Medulla oblongata (tissue), 1 donor: ENCODE results near the gene AP2M1.

Source experiments
- DNase-seq: peaks from one replicate; pipeline ENCODE4 v3.0.0-alpha.2; 2015; ENCODE audit errors: extremely low spot score

Gene AP2M1

DNA sequence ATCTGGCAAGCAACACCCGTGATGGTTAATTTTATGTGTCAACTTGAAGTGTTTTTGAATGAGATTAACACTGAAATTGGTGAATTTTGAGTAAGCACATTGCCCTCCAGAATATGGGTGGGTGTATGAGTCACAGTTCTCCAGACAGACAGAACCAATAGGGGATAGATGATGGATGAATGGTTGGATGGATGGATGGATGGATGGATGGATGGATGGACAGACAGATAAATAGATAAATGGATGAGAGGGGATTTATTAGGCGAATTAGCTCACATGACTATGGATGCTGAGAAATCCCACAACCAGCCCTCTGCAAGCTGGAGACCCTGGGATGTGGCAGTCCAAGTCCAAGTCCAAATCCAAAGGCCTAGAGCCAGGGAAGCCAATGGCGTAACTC lies 49.3 kb downstream of the AP2M1 start:
- no peak for DNase-seq

DNA sequence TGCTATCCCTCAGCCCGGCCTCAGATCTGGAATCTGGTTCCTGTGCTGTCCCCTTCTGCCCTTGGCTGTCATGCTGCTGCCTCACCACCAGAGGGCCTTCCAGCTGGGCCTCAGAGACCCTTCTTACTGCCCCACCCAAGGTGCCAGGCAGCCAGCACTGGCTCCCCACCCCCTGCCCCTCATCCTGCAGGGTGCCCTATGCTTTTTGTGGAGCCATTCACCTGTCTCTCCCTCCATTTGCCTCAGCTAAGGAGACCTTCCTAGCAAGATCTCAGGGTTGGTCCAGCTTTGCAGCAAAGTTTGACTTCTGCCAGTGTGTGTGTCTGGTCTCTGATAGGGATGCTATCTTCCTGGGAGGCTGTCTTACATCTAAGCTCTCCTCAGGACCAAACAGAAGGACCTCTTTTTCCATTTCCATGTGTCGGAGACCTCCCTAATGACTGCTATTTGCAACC lies 52.9 kb downstream of the AP2M1 start:
- DNase-seq, result peak; percentile 13

DNA sequence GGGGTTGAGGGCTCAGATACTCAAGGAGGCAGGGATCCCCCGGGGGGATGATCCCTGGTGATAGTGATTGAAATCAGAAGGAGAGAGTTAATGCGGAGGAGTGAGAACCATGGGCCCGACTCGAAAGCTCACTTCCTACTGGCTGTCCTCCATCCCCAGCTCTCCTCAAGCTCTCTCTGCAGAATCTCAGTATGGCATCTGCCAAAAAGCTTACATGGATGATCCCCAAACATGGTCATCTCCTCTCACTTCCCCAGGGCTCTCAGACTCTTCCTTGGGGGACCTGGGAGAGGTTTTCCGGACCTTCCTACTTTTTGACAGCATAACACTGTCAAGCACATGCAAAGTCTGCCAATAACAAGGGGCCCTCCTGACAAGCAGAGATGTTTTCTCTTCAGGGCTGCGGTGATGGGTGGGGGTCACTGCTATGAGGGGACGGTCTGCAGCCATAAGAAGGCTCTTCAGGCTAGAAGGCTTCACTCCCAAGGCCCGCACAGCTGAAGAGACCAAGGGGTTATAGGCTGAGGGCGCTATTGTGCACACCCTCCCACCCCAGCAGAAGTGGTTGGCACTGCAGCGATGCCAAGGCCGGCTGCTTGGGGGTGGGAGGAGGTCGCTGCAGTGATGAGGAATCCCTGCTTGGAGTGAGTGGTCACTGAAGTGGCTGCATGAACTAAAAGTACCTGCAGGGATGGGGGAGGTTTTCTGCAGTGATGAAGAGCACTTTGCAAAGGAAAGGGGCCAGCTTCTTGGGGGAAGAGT lies 53.9 kb downstream of the AP2M1 start:
- no peak for DNase-seq

DNA sequence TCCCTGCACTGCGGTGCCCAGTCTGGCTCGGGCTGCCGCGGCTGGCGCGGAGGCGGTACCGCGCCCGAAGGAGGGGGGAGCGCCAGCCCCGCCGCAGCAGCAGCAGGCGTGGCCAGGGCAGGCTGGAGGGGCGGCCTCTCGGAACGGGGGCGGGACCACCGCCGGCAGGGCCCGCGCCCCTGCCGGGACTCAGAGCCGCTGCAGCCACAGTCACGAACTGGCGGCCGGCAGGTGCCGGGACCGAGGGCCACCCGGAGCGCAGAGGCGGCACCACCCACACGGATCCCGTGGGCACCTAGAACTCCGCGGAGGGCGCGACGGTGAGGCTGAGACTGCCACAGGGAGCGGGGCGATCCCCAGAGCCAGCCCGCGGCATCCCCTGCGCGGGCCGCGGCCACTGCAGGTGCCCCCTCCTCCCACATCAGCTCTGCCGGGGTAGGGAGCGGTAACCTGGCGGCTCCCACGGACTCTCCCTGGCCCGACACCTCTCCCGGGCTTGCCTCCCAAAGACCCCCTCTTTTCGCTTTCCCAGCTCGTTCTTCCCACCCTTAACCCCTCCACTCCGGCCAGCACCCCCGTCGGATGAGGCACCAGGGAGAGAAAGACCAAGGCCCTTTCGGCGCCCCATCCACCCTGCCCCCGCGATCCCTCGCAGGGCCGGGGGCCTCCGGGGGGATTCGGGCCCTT lies 54.9 kb downstream of the AP2M1 start, which contains the start of gene VWA5B2:
Gene VWA5B2, plus strand, starts transcription at position 192 of the 687 bp plus-strand sequence. CDS start 944 bp downstream, outside the sequence.
- DNase-seq, result peak; percentile 7

DNA sequence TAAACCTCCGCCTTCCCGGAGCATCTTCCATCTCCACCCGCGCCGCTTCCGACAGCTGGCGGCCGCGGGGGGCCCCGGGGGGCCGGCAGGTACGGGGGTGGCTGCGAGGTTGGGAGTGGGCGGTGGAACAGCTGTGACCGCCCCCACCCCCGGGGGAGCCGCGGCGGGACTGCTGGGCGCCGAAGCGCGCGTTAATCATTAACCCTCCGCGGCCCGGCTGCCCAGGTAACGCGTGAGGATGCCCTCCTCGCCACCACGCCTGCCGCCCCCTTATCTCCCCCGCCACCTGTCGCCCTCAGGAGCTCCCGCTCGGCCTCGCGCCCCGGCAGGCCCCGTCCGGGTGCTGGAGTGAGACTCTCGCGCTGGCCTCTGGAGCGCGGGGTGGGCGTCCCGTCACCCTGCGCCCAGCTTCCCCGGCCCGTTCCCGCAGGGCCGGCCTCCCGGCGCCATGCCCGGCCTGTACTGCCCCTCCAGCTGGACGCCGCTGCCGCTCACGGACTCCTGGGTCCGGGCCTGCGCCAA lies 55.5 kb downstream of the AP2M1 start:
- DNase-seq, result no peak

DNA sequence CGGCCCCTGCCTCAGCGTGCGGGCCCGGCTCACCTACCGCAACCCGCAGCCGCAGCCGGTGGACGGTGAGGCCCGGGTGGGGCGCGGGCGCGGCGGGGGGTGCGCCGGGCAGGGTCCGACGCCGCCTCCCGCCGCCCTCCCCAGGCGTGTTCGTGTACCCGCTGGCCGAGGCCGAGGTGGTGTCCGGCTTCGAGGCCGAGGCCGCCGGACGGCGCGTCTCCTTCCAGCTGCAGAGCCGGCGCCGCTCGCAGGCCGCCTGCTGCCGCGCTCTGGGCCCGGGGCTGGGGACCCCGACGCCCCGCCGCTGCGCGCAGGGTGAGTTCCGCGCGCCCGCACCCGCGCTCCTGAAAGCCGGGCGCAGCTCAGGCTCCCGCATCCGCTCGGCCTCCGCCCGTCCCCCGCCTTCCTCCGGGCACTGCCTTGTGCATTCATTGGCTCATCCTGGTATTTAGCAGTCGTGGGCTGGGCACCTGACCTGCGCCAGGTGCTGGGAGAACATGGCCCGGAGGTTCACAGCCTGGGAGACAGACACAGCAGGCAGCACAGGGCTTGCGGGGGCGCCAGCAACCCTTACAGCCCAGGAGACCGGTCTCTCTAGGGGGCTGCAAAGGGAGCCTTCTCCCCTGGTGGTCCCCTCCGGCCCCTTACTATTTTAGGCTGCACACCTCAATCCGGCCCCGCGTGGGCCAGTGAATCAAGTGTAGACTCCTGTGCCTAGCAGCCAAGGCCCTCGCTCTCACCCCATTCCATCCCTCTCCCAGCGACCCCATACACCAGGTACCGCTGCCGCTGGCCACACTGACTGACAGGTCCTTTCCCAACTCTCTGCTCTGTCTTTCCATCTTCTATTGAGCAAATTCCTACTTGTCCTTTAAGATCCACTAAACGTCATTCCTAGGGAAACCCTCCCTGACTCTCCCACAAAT lies 56.2 kb downstream of the AP2M1 start:
- DNase-seq, result no peak

DNA sequence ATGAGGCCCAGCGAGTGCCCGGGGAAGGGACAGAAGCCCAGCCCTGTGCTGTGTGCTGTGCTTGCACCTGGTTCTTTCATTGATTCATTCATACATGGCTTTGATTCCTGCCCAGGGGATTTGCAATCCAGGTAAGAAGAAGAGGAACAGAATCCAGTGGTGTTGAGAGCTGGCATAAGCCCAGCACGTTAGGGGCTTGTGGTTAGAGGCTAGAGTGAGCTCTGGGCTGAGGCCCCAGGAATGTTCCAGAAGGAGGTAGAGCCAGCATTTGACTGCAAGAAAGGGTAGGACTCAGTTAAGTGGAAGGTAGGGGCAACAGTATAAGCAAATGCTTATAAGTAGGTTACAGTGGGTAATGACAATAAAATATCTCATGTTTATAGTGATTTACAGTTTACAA lies 57.0 kb downstream of the AP2M1 start:
- DNase-seq, result no peak

DNA sequence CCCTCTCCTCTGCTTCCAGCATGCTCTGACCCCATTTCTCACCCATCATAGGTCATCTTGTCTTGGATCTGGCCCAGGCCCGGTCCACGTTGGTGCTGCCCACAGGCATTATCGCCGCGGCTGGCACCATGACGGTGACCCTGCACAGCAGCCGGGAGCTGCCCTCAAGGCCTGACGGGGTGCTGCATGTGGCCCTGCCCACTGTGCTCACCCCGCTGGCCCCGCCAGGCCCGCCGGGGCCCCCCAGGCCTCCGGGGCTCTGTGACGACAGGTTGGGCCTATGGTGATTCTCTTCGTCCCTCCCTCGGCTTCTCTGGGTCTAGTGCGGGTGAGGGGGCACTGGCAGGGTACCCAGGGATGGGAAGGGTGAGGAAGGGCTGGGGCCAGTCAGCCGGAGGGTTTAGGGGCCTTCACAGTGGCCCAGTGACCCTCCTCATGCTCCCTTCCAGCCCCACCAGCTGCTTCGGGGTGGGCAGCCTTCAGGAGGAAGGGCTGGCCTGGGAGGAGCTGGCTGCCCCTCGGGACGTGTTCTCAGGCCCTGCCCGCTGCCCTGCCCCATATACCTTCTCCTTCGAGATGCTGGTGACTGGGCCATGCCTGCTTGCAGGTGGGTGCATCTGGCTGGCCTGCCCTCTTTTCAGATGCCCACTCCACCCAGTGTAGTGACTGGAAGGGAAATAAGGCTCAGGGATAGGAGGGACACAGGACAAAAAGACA lies 58.6 kb downstream of the AP2M1 start:
- no peak for DNase-seq
